GM23248 (cell line): ENCODE data around the gene CAMK1D. TPM values are rescaled to one million over a fixed set of nuclear protein-coding genes. Genes with fewer than 3 reads are reported as not detected.

ENCODE experiments used
- DNase-seq: peaks from one replicate; pipeline ENCODE4 v3.0.0-alpha.2; 2015
- H2AFZ ChIP-seq: fragments of 200-600 bp; sonication (generic); 2 replicates; pipeline ENCODE4 v1.6.1; 2016; ENCODE audit warnings: antibody characterized with exemption
- H3F3A ChIP-seq: fragments of 200-600 bp; sonication (generic); 2 replicates; pipeline ENCODE4 v1.6.1; 2016; ENCODE audit warnings: mild to moderate bottlenecking, antibody characterized with exemption, mixed run types; ENCODE audit not compliant: insufficient read depth
- H3K27ac ChIP-seq: fragments of 200-600 bp; sonication (generic); 2 replicates; pipeline ENCODE4 v1.5.1; 2016; ENCODE audit warnings: mild to moderate bottlenecking
- H3K27me3 ChIP-seq: fragments of 200-600 bp; sonication (generic); replicated peaks from 2 replicates; pipeline ENCODE4 v1.6.1; 2016; ENCODE audit warnings: mild to moderate bottlenecking; ENCODE audit not compliant: insufficient read depth
- H3K36me3 ChIP-seq: fragments of 200-600 bp; sonication (generic); 2 replicates; pipeline ENCODE4 v1.6.1; 2016; ENCODE audit warnings: low read depth, mild to moderate bottlenecking
- H3K4me1 ChIP-seq: fragments of 200-600 bp; sonication (generic); 2 replicates; pipeline ENCODE4 v1.6.1; 2016; ENCODE audit warnings: mild to moderate bottlenecking; ENCODE audit not compliant: insufficient read depth
- H3K4me2 ChIP-seq: fragments of 200-600 bp; sonication (generic); one replicate; pipeline ENCODE4 v1.6.1; 2016; ENCODE audit warnings: mild to moderate bottlenecking; ENCODE audit not compliant: unreplicated experiment
- H3K4me3 ChIP-seq: fragments of 200-600 bp; sonication (generic); 2 replicates; pipeline ENCODE4 v1.5.1; 2016; ENCODE audit warnings: mild to moderate bottlenecking
- H3K79me2 ChIP-seq: fragments of 200-600 bp; sonication (generic); 2 replicates; pipeline ENCODE4 v1.6.1; 2016; ENCODE audit warnings: mild to moderate bottlenecking; ENCODE audit not compliant: insufficient read depth
- H3K9ac ChIP-seq: fragments of 200-600 bp; sonication (generic); 2 replicates; pipeline ENCODE4 v1.6.1; 2016; ENCODE audit warnings: mild to moderate bottlenecking
- H3K9me2 ChIP-seq: fragments of 200-600 bp; sonication (generic); 2 replicates; pipeline ENCODE4 v1.6.1; 2016; ENCODE audit warnings: mixed run types, mild to moderate bottlenecking, moderate library complexity; ENCODE audit not compliant: insufficient read depth
- H3K9me3 ChIP-seq: fragments of 200-600 bp; sonication (generic); one replicate; pipeline ENCODE4 v1.6.1; 2017; ENCODE audit warnings: low read depth
- H4K20me1 ChIP-seq: fragments of 200-600 bp; sonication (generic); 2 replicates; pipeline ENCODE4 v1.6.0; 2016; ENCODE audit not compliant: insufficient read depth
- EZH2 ChIP-seq: fragments of 200-600 bp; sonication (generic); IDR thresholded peaks from 2 replicates; pipeline ENCODE4 v1.6.1; 2018; ENCODE audit warnings: antibody characterized with exemption, mild to moderate bottlenecking; ENCODE audit not compliant: insufficient read depth, poor library complexity, severe bottlenecking
- EZH2phosphoT487 ChIP-seq: fragments of 200-600 bp; sonication (generic); IDR thresholded peaks from 2 replicates; pipeline ENCODE4 v1.6.1; 2018; ENCODE audit warnings: antibody characterized with exemption, moderate library complexity, mild to moderate bottlenecking, low read depth; ENCODE audit not compliant: insufficient read depth
- WGBS, 2 experiments: methylation state at CpG; one replicate each; pipeline ENCODE4 v1.1.6; 2015 to 2017; ENCODE audit warnings: low lambda C conversion rate in 2 of 2, low coverage in 1 of 2; ENCODE audit errors: missing lambda C conversion rate in 2 of 2; 5-methylcytosine and 5-hydroxymethylcytosine counted together
- in situ Hi-C: fragments of 300-500 bp; cut with MboI; formaldehyde crosslinking; loops from 2 replicates; pipeline ENCODE4 v1.15.0; 2020
- polyA plus RNA-seq: library from polyadenylated mRNA; unstranded; fragments of >200 nt; fragmentation: Nextera tagmentation; extraction: Ambion mirVana; gene quantifications from 2 replicates; pipeline ENCODE4 v1.2.1, GENCODE V29; 2016
- total RNA-seq: library from RNA; depleted of rRNA; stranded (reverse); fragments of >200 nt; shearing (Covaris generic); gene quantifications from 2 replicates; pipeline ENCODE4 v1.2.3, GENCODE V29; 2014

Gene CAMK1D
- total and polyA plus RNA-seq, 2 experiments from 2014 or later: 0.22 to 0.55 TPM

GRCh38 chr10:12668634-12669033, 319.3 kb downstream of the CAMK1D start:
- WGBS, 2 experiments: 16 to 19% methylated on average over 6 of the region's 6 CpGs
- H4K20me1 ChIP-seq: no peaks in the 10 kb centered on the region
- no peak overlapping the region for H3K4me2 ChIP-seq
- in situ Hi-C loops: no loop called here
- no peaks in the 10 kb centered on the region for H3K9me3 ChIP-seq
- TF ChIP-seq EZH2phosphoT487: no peak
- no peak for TF ChIP-seq EZH2
- H3K79me2 ChIP-seq: no peaks in the 10 kb centered on the region
- H3K4me1 ChIP-seq: no peaks in the 10 kb centered on the region
- H3K4me3 ChIP-seq: no peak overlapping the region
- no peaks in the 10 kb centered on the region for H3F3A ChIP-seq
- no peak overlapping the region for H3K9ac ChIP-seq
- no peak overlapping the region for H3K27ac ChIP-seq
- H3K27me3 ChIP-seq: no peaks in the 10 kb centered on the region
- H3K36me3 ChIP-seq: no peaks in the 10 kb centered on the region
- no peak overlapping the region for H2AFZ ChIP-seq
- no peaks in the 10 kb centered on the region for H3K9me2 ChIP-seq
- no peak for DNase-seq

DNA sequence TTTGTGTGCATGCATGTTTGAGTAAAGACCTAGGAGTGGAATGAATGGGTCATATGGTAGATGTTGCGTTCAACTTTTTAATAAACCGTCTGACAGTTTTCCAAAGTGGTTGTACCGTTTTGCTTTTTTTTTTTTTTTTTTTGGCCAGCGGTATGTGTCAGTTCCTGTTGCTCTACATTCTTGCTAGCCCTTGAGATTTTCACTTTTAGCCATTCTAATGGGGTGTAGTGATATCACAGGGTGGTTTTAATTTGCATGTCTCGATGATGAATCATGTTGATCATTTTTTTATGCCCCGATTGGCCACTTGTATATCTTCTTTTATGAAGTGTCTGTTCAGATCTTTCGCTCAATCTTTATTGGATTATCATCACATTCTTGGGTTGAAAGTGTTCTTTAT, 320.7 kb downstream of the CAMK1D start:
- Histone ChIP-seq H3K36me3 (no peaks in the 10 kb centered on the region), H3K4me3 (no peak overlapping the region), H3K27me3 (no peaks in the 10 kb centered on the region), H3K9me2 (no peaks in the 10 kb centered on the region), H4K20me1 (no peaks in the 10 kb centered on the region), H3K4me1 (no peaks in the 10 kb centered on the region), H3K9ac (no peak overlapping the region), H3F3A (no peaks in the 10 kb centered on the region), H3K27ac (no peak overlapping the region), H3K9me3 (no peaks in the 10 kb centered on the region), H3K79me2 (no peaks in the 10 kb centered on the region), H3K4me2 (no peak overlapping the region), H2AFZ (no peak overlapping the region)
- WGBS, 2 experiments: 82 to 86% methylated on average over 7 of the region's 7 CpGs
- TF ChIP-seq EZH2 (no peak), EZH2phosphoT487 (no peak)
- DNase-seq: no peak
- in situ Hi-C loops: no loop called here

DNA sequence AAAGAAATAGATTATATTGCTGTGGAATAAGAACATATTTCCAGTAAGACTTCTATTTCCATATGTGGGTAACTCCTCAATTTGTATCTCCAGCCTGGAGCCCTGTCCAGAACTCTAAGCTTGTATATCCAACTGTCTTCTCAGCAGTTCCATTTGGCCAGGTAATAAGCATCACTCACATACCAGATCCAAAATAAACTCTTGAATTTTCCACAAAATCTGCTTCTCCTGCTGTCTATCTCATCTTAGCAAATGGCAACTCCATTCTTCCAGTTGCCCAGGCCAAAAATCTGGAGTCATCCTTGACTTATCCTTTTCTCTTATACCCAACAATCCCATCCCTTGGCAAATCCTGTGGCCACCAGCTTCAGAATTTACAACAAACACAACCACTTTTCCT, 325.8 kb downstream of the CAMK1D start:
- no peaks in the 10 kb centered on the region for H3K79me2 ChIP-seq
- H3K4me3 ChIP-seq: no peak overlapping the region
- no peaks in the 10 kb centered on the region; the same call in 1 of the 2 replicates for H3K27me3 ChIP-seq
- TF ChIP-seq EZH2phosphoT487: no peak
- no peak for TF ChIP-seq EZH2
- no peaks in the 10 kb centered on the region for H3K36me3 ChIP-seq
- DNase-seq: no peak
- H3K27ac ChIP-seq: no peak overlapping the region
- H3K9me3 ChIP-seq: no peaks in the 10 kb centered on the region
- H3K9me2 ChIP-seq: no peaks in the 10 kb centered on the region
- H3K4me2 ChIP-seq: no peak overlapping the region
- no peak overlapping the region for H3K9ac ChIP-seq
- H2AFZ ChIP-seq: no peak overlapping the region
- no peaks in the 10 kb centered on the region for H3K4me1 ChIP-seq
- in situ Hi-C loops: no loop called here
- no peaks in the 10 kb centered on the region for H3F3A ChIP-seq
- H4K20me1 ChIP-seq: no peaks in the 10 kb centered on the region

GRCh38 chr10:12679636-12680035, 330.3 kb downstream of the CAMK1D start:
- Histone ChIP-seq H3K9me2 (no peaks in the 10 kb centered on the region), H3K9me3 (no peaks in the 10 kb centered on the region), H3F3A (no peaks in the 10 kb centered on the region), H4K20me1 (no peaks in the 10 kb centered on the region), H3K27me3 (no peaks in the 10 kb centered on the region; the same call in 1 of the 2 replicates), H3K27ac (no peak overlapping the region), H3K4me3 (no peak overlapping the region), H3K36me3 (no peaks in the 10 kb centered on the region), H3K9ac (no peak overlapping the region), H3K4me1 (no peaks in the 10 kb centered on the region), H3K4me2 (no peak overlapping the region), H3K79me2 (no peaks in the 10 kb centered on the region), H2AFZ (no peak overlapping the region)
- no peak for TF ChIP-seq EZH2
- TF ChIP-seq EZH2phosphoT487: no peak
- no peak for DNase-seq
- in situ Hi-C loops: no loop called here
- 79% methylated on average over 6 of the region's 6 CpGs for WGBS, 2 experiments

DNA sequence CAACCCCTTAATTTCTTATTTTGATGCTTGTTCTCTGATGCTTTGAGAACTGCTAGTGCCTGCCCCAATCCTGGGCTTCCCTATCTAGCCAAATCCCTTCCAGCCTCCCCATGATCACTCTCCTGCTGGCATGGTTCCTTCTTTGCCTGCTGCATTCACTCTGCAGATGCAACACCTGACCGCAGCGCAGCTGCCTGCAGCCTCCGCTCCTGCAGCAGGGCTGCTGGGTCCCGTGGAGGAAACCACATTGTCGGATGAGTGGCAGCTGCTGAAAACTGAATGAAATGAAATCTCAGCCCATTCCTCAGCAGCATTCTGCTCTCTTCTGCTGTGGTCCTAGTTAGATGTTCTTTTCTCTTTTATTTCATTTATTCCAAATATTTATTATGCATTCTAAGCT, 331.9 kb downstream of the CAMK1D start:
- no peaks in the 10 kb centered on the region for H3F3A ChIP-seq
- H2AFZ ChIP-seq: no peak overlapping the region
- 86 to 94% methylated on average over 5 of the region's 5 CpGs for WGBS, 2 experiments
- no peaks in the 10 kb centered on the region for H3K4me1 ChIP-seq
- TF ChIP-seq EZH2phosphoT487 (no peak), EZH2 (no peak)
- in situ Hi-C loops: no loop called here
- no peak overlapping the region for H3K4me3 ChIP-seq
- H3K9me2 ChIP-seq: no peaks in the 10 kb centered on the region
- no peaks in the 10 kb centered on the region for H3K79me2 ChIP-seq
- H3K4me2 ChIP-seq: no peak overlapping the region
- no peaks in the 10 kb centered on the region for H3K36me3 ChIP-seq
- no peak for DNase-seq
- H4K20me1 ChIP-seq: no peaks in the 10 kb centered on the region
- H3K27ac ChIP-seq: no peak overlapping the region
- H3K9me3 ChIP-seq: no peaks in the 10 kb centered on the region
- no peak overlapping the region for H3K9ac ChIP-seq
- no peaks in the 10 kb centered on the region; the same call in 1 of the 2 replicates for H3K27me3 ChIP-seq
